ENCODE data around the gene SIGLEC14.

DNA sequence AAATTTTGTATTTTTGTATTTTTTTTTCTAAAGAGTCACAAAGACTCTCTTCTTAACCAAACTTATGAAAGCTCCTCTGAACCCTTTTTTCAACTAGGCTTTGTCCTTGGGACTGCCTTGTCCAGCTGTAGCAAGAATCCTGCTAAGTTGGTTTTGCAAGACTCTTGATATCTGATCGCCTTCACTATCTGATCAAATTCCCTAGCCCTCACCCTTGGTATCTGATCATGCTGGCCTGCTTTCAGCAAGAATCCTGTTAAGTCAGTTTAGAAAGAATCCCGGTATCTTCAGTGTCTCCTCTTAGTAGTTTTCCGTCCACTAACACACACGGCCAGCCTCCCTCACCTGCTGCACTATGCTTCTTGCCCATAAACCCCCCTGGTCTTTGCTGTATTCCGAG is 14.5 kb downstream of the SIGLEC14 start:
- TF ChIP-seq EZH2phosphoT487 (IDR thresholded peaks at IDR 0.05; ENCODE audit: borderline replicate concordance, low read length) = no peak
- TF ChIP-seq, protein P1, sequence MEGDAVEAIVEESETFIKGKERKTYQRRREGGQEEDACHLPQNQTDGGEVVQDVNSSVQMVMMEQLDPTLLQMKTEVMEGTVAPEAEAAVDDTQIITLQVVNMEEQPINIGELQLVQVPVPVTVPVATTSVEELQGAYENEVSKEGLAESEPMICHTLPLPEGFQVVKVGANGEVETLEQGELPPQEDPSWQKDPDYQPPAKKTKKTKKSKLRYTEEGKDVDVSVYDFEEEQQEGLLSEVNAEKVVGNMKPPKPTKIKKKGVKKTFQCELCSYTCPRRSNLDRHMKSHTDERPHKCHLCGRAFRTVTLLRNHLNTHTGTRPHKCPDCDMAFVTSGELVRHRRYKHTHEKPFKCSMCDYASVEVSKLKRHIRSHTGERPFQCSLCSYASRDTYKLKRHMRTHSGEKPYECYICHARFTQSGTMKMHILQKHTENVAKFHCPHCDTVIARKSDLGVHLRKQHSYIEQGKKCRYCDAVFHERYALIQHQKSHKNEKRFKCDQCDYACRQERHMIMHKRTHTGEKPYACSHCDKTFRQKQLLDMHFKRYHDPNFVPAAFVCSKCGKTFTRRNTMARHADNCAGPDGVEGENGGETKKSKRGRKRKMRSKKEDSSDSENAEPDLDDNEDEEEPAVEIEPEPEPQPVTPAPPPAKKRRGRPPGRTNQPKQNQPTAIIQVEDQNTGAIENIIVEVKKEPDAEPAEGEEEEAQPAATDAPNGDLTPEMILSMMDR (IDR thresholded peaks at IDR 0.05; ENCODE audit: low read depth, low read length, poor library complexity, severe bottlenecking) = no peak
